ENCODE data around the gene TLR3.
A peak's percentile ranks its signal among the peaks of the same experiment; 100 is the strongest.
"Not testable (repeated sequence)": the region's sequence is repeated elsewhere in the genome, so short reads cannot be mapped to it uniquely, and the experiment has no call there.

The TLR3 gene

GRCh38 chr4:186047501-186047900 lies 21.5 kb upstream of the TLR3 start:
- peak; percentile 24 for DNase-seq (ENCODE audit: low spot score)

- DNase-seq (ENCODE audit: low spot score), result not testable (repeated sequence)
Observed at GRCh38 chr4:186050135-186050534, 18.8 kb upstream of the TLR3 start.

DNA sequence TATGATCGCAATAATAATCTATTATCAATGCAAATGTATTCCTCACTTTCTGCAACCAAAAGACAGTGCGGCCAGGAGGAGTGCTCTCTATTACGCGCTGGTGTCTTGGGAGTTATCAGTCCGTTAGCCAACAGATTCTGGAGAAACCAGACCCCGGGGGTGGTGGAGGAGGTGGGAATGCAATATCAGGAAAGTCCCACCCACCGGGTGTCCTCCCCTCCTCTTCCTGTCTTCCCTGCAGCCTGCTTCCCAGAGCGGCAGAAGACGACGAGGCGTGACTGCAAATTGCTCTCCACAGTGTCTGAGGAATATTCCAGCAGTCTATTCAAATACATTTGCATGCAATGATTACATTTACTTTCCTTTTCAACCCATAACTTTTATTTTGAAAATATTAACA lies 17.9 kb upstream of the TLR3 start:
- no peak for DNase-seq (ENCODE audit: low spot score)

DNA sequence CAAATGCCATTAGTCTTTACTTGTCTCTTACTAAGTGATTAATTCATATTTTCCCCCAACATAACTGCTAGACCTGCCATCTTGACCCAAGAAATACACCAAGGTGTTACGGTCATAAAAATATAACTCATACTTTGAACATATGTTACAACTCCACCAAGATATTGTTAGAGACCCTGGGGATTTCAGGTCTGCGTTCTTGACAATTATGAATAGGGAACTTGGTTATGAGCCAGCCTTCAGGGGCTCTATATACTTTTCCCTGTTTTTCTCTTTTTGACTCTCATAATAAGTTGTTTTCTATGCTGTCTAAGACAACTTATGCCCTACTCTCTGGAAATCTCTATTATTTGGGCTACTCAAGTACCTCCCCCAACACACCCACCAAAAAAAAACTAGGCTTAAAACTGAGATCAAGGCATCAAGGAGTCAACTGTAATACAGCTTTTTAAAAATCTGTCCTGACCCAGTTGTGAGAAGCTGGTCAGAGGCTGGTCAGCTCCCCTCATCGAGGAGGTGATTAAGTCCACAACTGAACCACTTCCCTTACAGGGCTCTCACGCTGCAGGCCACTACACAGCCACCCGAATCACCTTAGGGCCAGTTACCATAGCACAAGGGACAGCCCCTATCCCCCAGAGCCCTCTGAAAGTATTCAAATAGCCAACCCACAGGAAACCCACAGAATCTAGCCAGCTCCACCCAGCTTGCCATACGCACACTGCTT lies 10.5 kb upstream of the TLR3 start:
- no peak for DNase-seq (ENCODE audit: low spot score)

DNA sequence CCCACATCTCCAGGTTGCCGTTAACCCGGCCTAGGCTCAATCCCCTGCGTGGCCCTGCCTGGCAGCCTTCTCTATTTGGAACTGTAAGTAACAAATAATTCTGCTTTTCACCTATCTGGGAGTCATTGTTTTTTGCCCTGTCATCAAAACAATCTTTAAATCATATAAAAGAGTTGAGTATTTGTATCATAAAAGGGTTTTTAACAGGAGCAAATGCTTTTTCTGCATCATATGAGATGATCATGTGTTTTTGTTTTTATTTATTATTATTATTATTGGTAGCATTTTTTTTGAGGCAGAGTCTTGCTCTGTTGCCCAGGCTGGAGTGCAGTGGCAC lies 10.0 kb upstream of the TLR3 start:
- DNase-seq (ENCODE audit: low spot score), result no peak

GRCh38 chr4:186061921-186062320 lies 7.0 kb upstream of the TLR3 start:
- DNase-seq (ENCODE audit: low spot score), result no peak

DNA sequence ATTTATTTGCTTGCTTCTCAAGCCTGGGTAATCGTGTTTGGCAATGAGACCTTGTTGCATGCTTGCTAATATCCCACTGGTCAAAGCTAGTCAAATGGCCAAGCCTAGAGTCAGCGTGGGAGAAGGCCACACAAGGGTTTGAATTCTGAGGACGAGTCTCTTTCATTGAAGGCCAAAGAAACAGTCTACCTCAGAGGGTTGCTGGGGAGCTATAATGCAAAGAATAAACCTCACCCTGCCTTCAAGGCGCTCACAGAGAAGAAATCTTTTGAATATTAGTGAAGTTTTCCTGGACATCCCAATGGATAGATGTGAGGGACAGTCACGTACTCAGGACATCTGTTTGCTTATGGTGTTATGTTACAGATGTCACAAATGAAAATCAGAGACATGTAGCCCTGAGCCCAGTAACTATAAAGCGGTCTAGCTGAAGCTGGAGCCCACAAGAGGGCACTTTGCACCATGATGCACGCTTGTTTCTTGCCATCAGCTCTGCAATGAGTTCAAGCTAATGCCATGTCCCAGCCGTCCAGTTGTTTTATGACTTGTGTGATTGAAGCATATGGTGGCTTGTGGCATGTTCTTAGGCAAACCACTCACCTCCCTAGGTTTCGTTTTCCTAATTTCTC lies 1.1 kb upstream of the TLR3 start:
- peak; percentile 55 for DNase-seq (ENCODE audit: low spot score)

GRCh38 chr4:186069729-186070128 lies 773 bp downstream of the TLR3 start:
- DNase-seq (ENCODE audit: low spot score), result no peak

DNA sequence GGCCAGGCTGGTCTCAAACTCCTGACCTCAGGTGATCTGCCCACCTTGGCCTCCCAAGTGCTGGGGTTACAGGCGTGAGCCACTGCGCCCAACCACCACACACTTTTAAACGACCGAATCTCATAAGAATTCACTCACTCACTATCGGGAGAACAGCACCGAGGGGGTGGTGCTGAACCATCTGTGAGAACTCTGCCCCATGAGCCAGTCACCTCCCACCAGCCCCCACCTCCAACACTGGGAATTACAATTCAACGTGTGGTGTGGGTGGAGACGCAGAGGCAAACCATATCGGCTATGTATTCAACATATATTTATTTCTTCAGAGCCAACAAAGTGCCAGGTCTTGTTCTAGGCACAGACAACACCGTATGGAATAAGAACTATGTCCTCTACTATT lies 3.6 kb downstream of the TLR3 start:
- no peak for DNase-seq (ENCODE audit: low spot score)

- no peak for DNase-seq (ENCODE audit: low spot score)
Observed at GRCh38 chr4:186074189-186074588, 5.2 kb downstream of the TLR3 start.

DNA sequence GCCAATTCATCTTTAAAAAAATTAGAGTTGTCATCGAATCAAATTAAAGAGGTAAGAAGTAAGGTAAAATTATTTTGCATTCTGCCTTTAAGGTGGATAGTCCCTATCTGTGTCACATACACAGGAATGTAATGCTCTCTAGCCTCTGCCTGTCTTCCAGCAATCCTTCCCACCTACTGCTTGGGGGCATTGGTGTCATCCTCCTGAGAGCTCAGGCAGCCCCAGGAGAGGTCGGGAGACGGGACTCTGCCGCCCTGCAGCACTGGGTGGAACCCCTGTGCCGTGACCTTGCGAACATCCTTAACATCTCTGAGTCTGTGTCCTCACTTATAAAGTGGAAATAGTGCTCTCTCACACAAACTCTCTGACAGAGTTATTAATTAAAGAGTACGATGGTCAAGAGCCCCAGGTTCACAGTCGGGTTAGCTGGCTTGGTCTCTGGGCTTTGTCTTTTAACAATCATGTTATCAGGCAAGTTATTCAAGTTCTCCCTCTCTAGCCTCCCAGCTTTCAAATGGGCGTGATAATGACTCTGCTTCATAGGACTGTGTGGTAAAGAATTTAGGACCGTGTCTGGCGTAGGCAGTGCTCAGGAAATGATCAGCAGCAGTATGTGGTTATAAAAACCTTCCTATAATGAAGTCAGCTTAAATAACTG lies 10.2 kb downstream of the TLR3 start:
- DNase-seq (ENCODE audit: low spot score), result no peak

GRCh38 chr4:186079694-186080093 lies 10.7 kb downstream of the TLR3 start:
- no peak for DNase-seq (ENCODE audit: low spot score)

GRCh38 chr4:186081202-186081807 lies 12.3 kb downstream of the TLR3 start:
- DNase-seq (ENCODE audit: low spot score), result no peak

DNA sequence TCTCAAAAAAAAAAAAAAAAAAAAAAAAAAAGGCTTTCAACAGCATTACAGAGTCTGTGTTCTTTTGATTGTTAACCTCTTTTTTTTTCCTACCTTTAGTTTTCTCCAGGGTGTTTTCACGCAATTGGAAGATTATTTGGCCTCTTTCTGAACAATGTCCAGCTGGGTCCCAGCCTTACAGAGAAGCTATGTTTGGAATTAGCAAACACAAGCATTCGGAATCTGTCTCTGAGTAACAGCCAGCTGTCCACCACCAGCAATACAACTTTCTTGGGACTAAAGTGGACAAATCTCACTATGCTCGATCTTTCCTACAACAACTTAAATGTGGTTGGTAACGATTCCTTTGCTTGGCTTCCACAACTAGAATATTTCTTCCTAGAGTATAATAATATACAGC lies 13.3 kb downstream of the TLR3 start:
- no peak for DNase-seq (ENCODE audit: low spot score)

GRCh38 chr4:186088523-186088922 lies 19.6 kb downstream of the TLR3 start:
- DNase-seq (ENCODE audit: low spot score), result no peak

- DNase-seq (ENCODE audit: low spot score), result no peak
Observed at GRCh38 chr4:186092296-186092695, 23.3 kb downstream of the TLR3 start.

GRCh38 chr4:186095406-186095805 lies 26.4 kb downstream of the TLR3 start:
- no peak for DNase-seq (ENCODE audit: low spot score)

- DNase-seq (ENCODE audit: low spot score), result no peak
Observed at GRCh38 chr4:186096681-186097165, 27.8 kb downstream of the TLR3 start.

DNA sequence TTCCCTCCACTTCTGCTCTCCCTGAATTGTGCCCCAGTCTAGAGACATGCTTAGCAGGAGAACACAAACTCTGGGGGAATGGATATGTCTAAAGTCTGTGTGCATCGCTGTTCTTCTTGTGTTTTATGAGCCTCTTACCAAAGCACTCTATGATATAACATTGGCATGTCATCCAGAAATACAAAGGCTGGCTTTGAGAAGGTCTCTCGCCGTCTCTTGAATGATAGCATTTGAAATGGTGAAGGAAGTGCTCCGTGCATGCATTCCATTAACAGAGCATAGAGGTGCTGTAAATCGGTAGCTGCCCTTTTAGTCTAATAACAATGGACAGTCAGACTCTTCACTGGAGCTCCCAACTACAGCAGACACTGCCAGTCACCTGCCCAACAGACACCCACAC lies 28.4 kb downstream of the TLR3 start:
- DNase-seq (ENCODE audit: low spot score), result no peak

DNA sequence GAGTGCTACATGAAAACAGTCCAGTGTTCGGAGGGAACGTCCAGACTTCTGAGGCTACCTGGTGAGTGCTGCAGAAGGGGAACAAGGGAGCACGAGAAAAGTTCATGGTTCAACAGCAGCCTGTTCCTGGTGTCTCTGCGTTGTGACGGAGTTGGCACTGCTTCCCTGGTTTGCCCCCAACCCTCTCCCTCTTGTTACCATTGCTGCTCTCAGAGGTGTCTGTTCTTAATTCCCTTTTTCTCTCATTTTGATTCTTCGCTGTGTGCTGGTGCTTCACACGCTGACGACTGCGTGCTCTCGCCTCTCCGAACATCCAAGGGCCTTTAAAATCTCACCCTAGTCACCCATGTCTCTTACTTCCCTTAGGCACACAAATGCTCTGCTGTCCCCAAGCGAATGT lies 34.0 kb downstream of the TLR3 start:
- DNase-seq (ENCODE audit: low spot score), result no peak

DNA sequence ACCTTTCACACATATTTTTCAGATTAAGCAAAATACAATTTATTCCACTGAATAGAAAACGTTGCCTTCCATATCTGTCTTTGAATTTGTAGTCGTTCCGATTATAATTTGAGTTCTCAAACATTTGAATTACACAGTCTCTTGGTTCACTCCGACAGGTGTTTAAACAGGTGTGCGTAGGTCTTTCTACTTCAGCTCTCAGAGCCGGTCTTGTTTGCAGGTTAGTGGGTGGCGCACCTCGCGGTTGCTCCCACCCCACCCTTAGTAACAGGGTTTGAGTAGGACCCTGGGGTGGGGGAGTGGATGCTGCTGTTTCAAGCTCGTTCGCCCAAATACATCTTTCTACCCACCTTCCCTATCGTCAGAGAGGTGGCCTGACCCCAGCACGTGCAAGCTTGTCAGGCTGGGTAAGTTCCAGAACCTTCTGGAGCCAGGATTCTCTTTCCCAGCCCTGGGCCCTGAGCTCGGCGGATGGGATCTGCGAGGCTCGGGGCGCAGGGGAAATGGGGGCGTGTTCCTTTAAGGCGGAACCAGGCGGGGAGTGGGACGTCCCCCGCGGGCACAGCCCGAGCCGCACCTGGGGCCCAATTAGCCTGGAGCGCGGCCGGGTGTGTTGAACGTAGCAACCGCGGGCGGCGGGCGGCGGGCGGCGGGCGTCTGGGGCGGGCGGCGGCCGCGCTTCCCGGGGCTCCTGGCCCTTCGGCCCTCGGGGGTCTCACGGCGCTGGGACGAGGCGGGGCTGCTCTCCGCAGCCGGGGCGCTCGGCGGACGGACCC lies 35.3 kb downstream of the TLR3 start, which contains the start of gene FAM149A:
Gene FAM149A, plus strand, starts transcription at position 591 of the 776 bp plus-strand sequence.
- DNase-seq (ENCODE audit: low spot score), result no peak

Data from cerebellar cortex (tissue), 1 donor.